CD4-positive, alpha-beta T cell (primary cell): ENCODE measurements around the gene AIMP1. TPM values are rescaled to one million over a fixed set of nuclear protein-coding genes. Genes with fewer than 3 reads are reported as not detected.

ENCODE experiments used
- ATAC-seq: fragments of 200-7000 bp; cut with Tn5 transposase; one replicate; pipeline ENCODE4 v1.10.0; 2022; ENCODE audit warnings: mild to moderate bottlenecking; ENCODE audit not compliant: poor library complexity
- CTCF ChIA-PET: fragments of 350-600 bp; sonication (Branson Sonifier 250); formaldehyde crosslinking; loops from one replicate; lab custom pipeline; 2021; ENCODE audit warnings: antibody characterized with exemption, inconsistent platforms; lab: Charles Lee
- POLR2A ChIA-PET: fragments of 350-600 bp; sonication (Branson Sonifier 250); formaldehyde crosslinking; loops from one replicate; lab custom pipeline; 2021; ENCODE audit warnings: antibody characterized with exemption, inconsistent platforms; lab: Charles Lee
- DNase-seq, 14 experiments: peaks; one replicate each; pipeline ENCODE4 v3.0.0-alpha.2; 2013 to 2020; ENCODE audit warnings: mixed read lengths in 2 of 14
- H3K27ac ChIP-seq, 2 donors: one replicate each; pipeline versions ENCODE4 v1.5.1 to v1.7.0; 2013; ENCODE audit warnings: low read length in 2 of 2, low read depth in 1 of 2, mild to moderate bottlenecking in 1 of 2
- H3K27me3 ChIP-seq, 2 experiments: 1 replicate in 1 of 2; 2 replicates in 1 of 2; pipeline versions ENCODE4 v1.6.1 to v1.7.0; 2013; ENCODE audit warnings: low read length in 2 of 2, control low read depth in 1 of 2, mild to moderate bottlenecking in 1 of 2, moderate library complexity in 1 of 2; ENCODE audit not compliant: insufficient read depth in 2 of 2, control insufficient read depth in 1 of 2
- H3K36me3 ChIP-seq: one replicate; pipeline ENCODE4 v1.6.1; 2013; ENCODE audit warnings: low read length, control low read depth; ENCODE audit not compliant: insufficient read depth
- H3K4me1 ChIP-seq: one replicate; pipeline ENCODE4 v1.6.1; 2013; ENCODE audit warnings: low read length, control low read depth; ENCODE audit not compliant: insufficient read depth
- H3K4me3 ChIP-seq: one replicate; pipeline ENCODE4 v1.5.1; 2013; ENCODE audit warnings: mild to moderate bottlenecking, low read length, moderate library complexity
- H3K9me3 ChIP-seq, 2 experiments: 1 replicate in 1 of 2; 2 replicates in 1 of 2; pipeline versions ENCODE4 v1.6.1 to v1.7.0; 2013; ENCODE audit warnings: low read length in 2 of 2, mild to moderate bottlenecking in 2 of 2, control low read depth in 1 of 2, moderate library complexity in 1 of 2; ENCODE audit not compliant: control insufficient read depth in 1 of 2, insufficient read depth in 1 of 2
- H3K27ac Mint-ChIP-seq: one replicate; pipeline ENCODE4 v1.8.0; 2020; ENCODE audit warnings: mixed read lengths
- H3K27me3 Mint-ChIP-seq: one replicate; pipeline ENCODE4 v1.8.0; 2021; ENCODE audit warnings: mixed read lengths
- H3K36me3 Mint-ChIP-seq: one replicate; pipeline ENCODE4 v1.8.0; 2021; ENCODE audit warnings: low read depth, mixed read lengths
- H3K4me1 Mint-ChIP-seq: one replicate; pipeline ENCODE4 v1.8.0; 2021; ENCODE audit warnings: low read depth, mixed read lengths
- H3K4me3 Mint-ChIP-seq: one replicate; pipeline ENCODE4 v1.8.0; 2020; ENCODE audit warnings: mild to moderate bottlenecking, mixed read lengths
- H3K9me3 Mint-ChIP-seq: one replicate; pipeline ENCODE4 v1.8.0; 2020; ENCODE audit warnings: mixed read lengths
- CTCF ChIP-seq: fragments of 200-600 bp; IDR thresholded peaks from one replicate; pipeline ENCODE4 v1.8.0; 2022; ENCODE audit warnings: antibody characterized with exemption, mild to moderate bottlenecking
- intact Hi-C, 2 experiments: fragments of 100-400 bp; cut with DNase I in 1 of 2; cut with micrococcal nuclease in 1 of 2; formaldehyde crosslinking; loops; one replicate each; pipeline versions ENCODE4 v1.15.1 to v1.9.0; 2023 to 2025; cut with DNase I, micrococcal nuclease
- total RNA-seq, 174 experiments: library from RNA in 2 of 174; stranded (reverse) in 2 of 174; gene quantifications; one replicate each; pipeline ENCODE4 v1.2.3 and lab custom pipeline; 2021 to 2026

AIMP1 gene
- total RNA-seq, 2 experiments from 2014 or later, result 75.4 to 77.8 TPM

DNA sequence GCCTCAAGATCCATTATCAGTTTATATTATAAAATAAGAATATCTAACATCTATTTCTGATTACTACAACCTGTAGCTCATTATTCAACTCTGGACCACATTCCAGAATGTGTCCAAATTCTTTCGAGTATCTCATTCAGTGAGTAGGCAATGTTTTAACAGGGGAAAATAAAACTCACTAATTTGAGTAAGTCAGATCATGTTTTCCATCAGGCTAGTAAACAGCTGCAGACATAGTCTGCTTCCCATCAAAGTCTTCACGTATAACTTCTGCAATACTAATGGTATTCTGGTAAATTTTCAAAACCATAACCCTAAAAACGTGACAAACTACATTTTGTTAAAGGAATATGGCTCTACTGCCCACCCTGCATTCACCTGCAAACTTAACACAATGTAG, 32.1 kb upstream of the AIMP1 start:
- intact Hi-C loops, result no loop called here
- ChIA-PET POLR2A (no interaction called here), CTCF (no interaction called here)
- Mint-ChIP-seq H3K27me3 (no peaks in the 10 kb centered on the region), H3K9me3 (peaks cover 5% of the 10 kb centered on the region), H3K4me3 (no peak overlapping the region), H3K27ac (no peak overlapping the region), H3K4me1 (no peaks in the 10 kb centered on the region), H3K36me3 (peaks cover 57% of the 10 kb centered on the region)
- ATAC-seq (no peak), DNase-seq (no peak)
- peaks cover 14% of the 10 kb centered on the region for H3K36me3 ChIP-seq
- H3K27ac ChIP-seq, result no peak overlapping the region
- H3K9me3 ChIP-seq, result no peaks in the 10 kb centered on the region
- H3K4me3 ChIP-seq, result no peak overlapping the region
- no peak for TF ChIP-seq CTCF
- H3K27me3 ChIP-seq, result no peaks in the 10 kb centered on the region
- no peaks in the 10 kb centered on the region for H3K4me1 ChIP-seq

- Histone ChIP-seq H3K4me1 (no peaks in the 10 kb centered on the region), H3K27ac (no peak overlapping the region), H3K4me3 (no peak overlapping the region), H3K36me3 (peaks cover 20% of the 10 kb centered on the region), H3K9me3 (no peaks in the 10 kb centered on the region), H3K27me3 (no peaks in the 10 kb centered on the region)
- no peaks in the 10 kb centered on the region for H3K27me3 Mint-ChIP-seq
- no peaks in the 10 kb centered on the region for H3K4me1 Mint-ChIP-seq
- peaks cover 5% of the 10 kb centered on the region for H3K9me3 Mint-ChIP-seq
- ATAC-seq, result no peak
- H3K27ac Mint-ChIP-seq, result no peak overlapping the region
- H3K4me3 Mint-ChIP-seq, result no peak overlapping the region
- DNase-seq, result no peak
- peaks cover 70% of the 10 kb centered on the region for H3K36me3 Mint-ChIP-seq
- POLR2A ChIA-PET, result no interaction called here
- TF ChIP-seq CTCF, result no peak
- CTCF ChIA-PET, result no interaction called here
- intact Hi-C loops, result no loop called here
Measured at GRCh38 chr4:106286611-106287010, 29.7 kb upstream of the AIMP1 start.

DNA sequence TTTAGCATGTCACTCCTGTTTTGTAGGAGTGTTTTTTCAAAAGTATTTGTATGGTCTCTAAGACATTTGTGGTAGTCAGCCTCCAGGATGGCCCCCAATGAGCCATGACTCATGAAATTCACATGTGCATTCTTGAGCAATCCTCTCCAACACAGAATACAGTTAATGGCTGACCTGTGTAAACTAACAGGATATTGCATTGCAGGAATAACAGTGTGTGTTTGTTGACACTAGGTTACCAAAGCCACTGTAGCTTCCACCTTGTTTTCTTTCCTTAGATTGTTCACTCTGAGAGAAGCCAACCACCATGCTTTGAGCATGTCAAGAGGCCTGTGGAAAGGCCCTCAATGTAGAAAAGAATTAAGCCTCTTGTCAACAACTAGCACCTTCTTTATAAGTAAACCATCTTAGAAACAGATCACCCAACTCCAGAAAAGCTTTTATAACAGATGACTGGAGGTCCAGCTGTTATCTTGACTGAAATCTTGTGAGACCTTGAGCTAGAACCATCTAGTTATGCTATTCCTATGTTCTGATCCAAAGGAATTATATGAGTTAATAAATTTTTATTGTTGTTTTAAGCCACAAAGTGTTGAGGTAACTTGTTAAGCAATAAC, 28.9 kb upstream of the AIMP1 start:
- no peaks in the 10 kb centered on the region for H3K4me1 Mint-ChIP-seq
- H3K9me3 Mint-ChIP-seq, result no peaks in the 10 kb centered on the region
- H3K4me3 ChIP-seq, result no peak overlapping the region
- H3K36me3 ChIP-seq, result peaks cover 26% of the 10 kb centered on the region
- ATAC-seq (no peak), DNase-seq (no peak)
- TF ChIP-seq CTCF, result no peak
- intact Hi-C loops, result no loop called here
- H3K27me3 ChIP-seq, result no peaks in the 10 kb centered on the region
- H3K4me1 ChIP-seq, result no peaks in the 10 kb centered on the region
- POLR2A ChIA-PET, result no interaction called here
- no peak overlapping the region for H3K27ac ChIP-seq
- CTCF ChIA-PET, result no interaction called here
- peaks cover 72% of the 10 kb centered on the region for H3K36me3 Mint-ChIP-seq
- H3K27me3 Mint-ChIP-seq, result no peaks in the 10 kb centered on the region
- H3K9me3 ChIP-seq, result no peaks in the 10 kb centered on the region
- H3K4me3 Mint-ChIP-seq, result no peak overlapping the region
- no peak overlapping the region for H3K27ac Mint-ChIP-seq
